GM12878 (cell line): ENCODE results near the gene NR0B1. TPM values are rescaled to one million over a fixed set of nuclear protein-coding genes. Genes with fewer than 3 reads are reported as not detected.

Source experiments
- ATAC-seq: fragments of 200-7000 bp; cut with Tn5 transposase; 3 replicates; pipeline ENCODE4 v1.9.1; 2020; ENCODE audit warnings: mild to moderate bottlenecking, moderate library complexity
- BruUV-seq: library from RNA; stranded (reverse); fragments of 400-500 nt; replicated peaks from 2 replicates; lab custom pipeline; 2021; lab: Mats Ljungman, UMichigan
- CTCF ChIA-PET: fragments of 300-600 bp; sonication (Branson Sonifier 250); formaldehyde crosslinking; extraction: SDS; loops from one replicate; lab custom pipeline; 2021; ENCODE audit warnings: inconsistent platforms; lab: Yijun Ruan, JAX
- POLR2A ChIA-PET: fragments of 350-600 bp; formaldehyde crosslinking; extraction: SDS; loops from one replicate; lab custom pipeline; 2021; ENCODE audit warnings: inconsistent platforms; lab: Charles Lee
- RAD21 ChIA-PET: fragments of 300-600 bp; sonication (Branson Sonifier 250); formaldehyde crosslinking; loops from one replicate; lab custom pipeline; 2023; ENCODE audit warnings: antibody characterized with exemption; ENCODE audit not compliant: unreplicated experiment; lab: Charles Lee
- SMC1A ChIA-PET: fragments of 300-600 bp; sonication (Branson Sonifier 250); formaldehyde crosslinking; loops from one replicate; lab custom pipeline; 2023; ENCODE audit not compliant: unreplicated experiment, uncharacterized antibody; lab: Charles Lee
- DNase-seq: peaks from one replicate; pipeline ENCODE4 v3.0.0-alpha.2; 2011; ENCODE audit warnings: low read depth, low spot score
- FAIRE-seq: peaks from 3 replicates; lab custom pipeline; 2011; peaks lifted over from hg19 to GRCh38; lab: Jason Lieb, UNC
- H2AFZ ChIP-seq: 2 replicates; pipeline ENCODE4 v1.6.0; 2011; ENCODE audit warnings: low read depth, low read length, control low read depth; ENCODE audit not compliant: control insufficient read depth
- H3K27ac ChIP-seq: 2 replicates; pipeline ENCODE4 v1.5.1; 2011; ENCODE audit warnings: control low read depth; ENCODE audit not compliant: control insufficient read depth, insufficient read depth
- H3K27me3 ChIP-seq, 2 experiments: replicated peaks in 1 of 2; 2 replicates each; pipeline versions ENCODE4 v1.6.0 to v1.6.1; 2011; ENCODE audit warnings: low read length in 1 of 2; ENCODE audit not compliant: control insufficient read depth in 2 of 2, insufficient read depth in 2 of 2
- H3K36me3 ChIP-seq, 2 experiments: 2 replicates each; pipeline ENCODE4 v1.5.1; 2011; ENCODE audit warnings: low read length in 1 of 2; ENCODE audit not compliant: control insufficient read depth in 2 of 2, insufficient read depth in 2 of 2
- H3K4me1 ChIP-seq: 2 replicates; pipeline ENCODE4 v1.6.1; 2011; ENCODE audit warnings: mild to moderate bottlenecking, low read length, moderate library complexity, mixed read lengths; ENCODE audit not compliant: control insufficient read depth, insufficient read depth
- H3K4me2 ChIP-seq: 2 replicates; pipeline ENCODE4 v1.6.0; 2011; ENCODE audit warnings: control low read depth; ENCODE audit not compliant: control insufficient read depth, insufficient read depth
- H3K4me3 ChIP-seq: fragments of 200-600 bp; sonication (generic); 2 replicates; pipeline ENCODE4 v1.5.1; 2016
- H3K79me2 ChIP-seq: 2 replicates; pipeline ENCODE4 v1.6.0; 2011; ENCODE audit warnings: low read length; ENCODE audit not compliant: control insufficient read depth, insufficient read depth
- H3K9ac ChIP-seq: 2 replicates; pipeline ENCODE4 v1.8.0; 2011; ENCODE audit warnings: low read length, control low read depth, mixed read lengths; ENCODE audit not compliant: control insufficient read depth, insufficient read depth
- H3K9me3 ChIP-seq: replicated peaks from 3 replicates; pipeline ENCODE4 v1.5.1; 2011; ENCODE audit warnings: mild to moderate bottlenecking, low read length; ENCODE audit not compliant: control insufficient read depth, insufficient read depth
- H4K20me1 ChIP-seq: 2 replicates; pipeline ENCODE4 v1.6.0; 2011; ENCODE audit not compliant: control insufficient read depth, insufficient read depth
- ATF3 ChIP-seq: IDR thresholded peaks from 2 replicates; pipeline ENCODE4 v1.6.1; 2011; ENCODE audit warnings: low read depth, mild to moderate bottlenecking, low read length, moderate library complexity, borderline replicate concordance; ENCODE audit errors: extremely low read depth
- BMI1 ChIP-seq: fragments of 450-650 bp; IDR thresholded peaks from 2 replicates; pipeline ENCODE4 v1.6.1; 2016; ENCODE audit warnings: mild to moderate bottlenecking, moderate library complexity, borderline replicate concordance
- CBX3 ChIP-seq: fragments of 200-600 bp; sonication (generic); IDR thresholded peaks from 2 replicates; pipeline ENCODE4 v1.6.1; 2016; ENCODE audit warnings: low read depth, borderline replicate concordance
- E2F8 ChIP-seq: fragments of 450-650 bp; IDR thresholded peaks from 2 replicates; pipeline ENCODE4 v1.6.1; 2018; ENCODE audit warnings: mild to moderate bottlenecking, low read depth, moderate library complexity; ENCODE audit not compliant: partially characterized antibody
- EED ChIP-seq: sonication (generic); IDR thresholded peaks from 2 replicates; pipeline ENCODE4 v1.6.1; 2016; ENCODE audit warnings: antibody characterized with exemption, low read depth
- ETV6 ChIP-seq, 2 experiments: fragments of 450-650 bp in 1 of 2; IDR thresholded peaks in 1 of 2; conservative IDR thresholded peaks in 1 of 2; 2 replicates each; pipeline ENCODE4 v1.6.1; 2014; ENCODE audit warnings: antibody characterized with exemption in 1 of 2, borderline replicate concordance in 1 of 2, low read depth in 1 of 2, mild to moderate bottlenecking in 1 of 2, moderate library complexity in 1 of 2
- IRF3 ChIP-seq: fragments of 450-650 bp; IDR thresholded peaks from 2 replicates; pipeline ENCODE4 v1.6.1; 2014; ENCODE audit warnings: mild to moderate bottlenecking
- NFYA ChIP-seq: IDR thresholded peaks from 2 replicates; pipeline ENCODE4 v1.6.1; 2011; ENCODE audit warnings: low read depth, mild to moderate bottlenecking, low read length, improper control_type of control experiment, borderline replicate concordance
- NR2C1 ChIP-seq: fragments of 450-650 bp; IDR thresholded peaks from 2 replicates; pipeline ENCODE4 v1.6.1; 2017; ENCODE audit warnings: antibody characterized with exemption, mild to moderate bottlenecking, moderate library complexity
- PAX5 ChIP-seq: IDR thresholded peaks from 2 replicates; pipeline ENCODE4 v1.6.1; 2011; ENCODE audit warnings: low read depth, low read length, borderline replicate concordance
- PBX3 ChIP-seq: IDR thresholded peaks from 2 replicates; pipeline ENCODE4 v1.6.1; 2011; ENCODE audit warnings: mild to moderate bottlenecking, low read depth, low read length, moderate library complexity; ENCODE audit not compliant: insufficient replicate concordance
- RB1 ChIP-seq: fragments of 450-650 bp; formaldehyde crosslinking; IDR thresholded peaks from 2 replicates; pipeline ENCODE4 v1.6.1; 2017; ENCODE audit warnings: mild to moderate bottlenecking, borderline replicate concordance
- TCF7 ChIP-seq: IDR thresholded peaks from 2 replicates; pipeline ENCODE4 v1.6.1; 2014; ENCODE audit warnings: antibody characterized with exemption, borderline replicate concordance
- ZBTB40 ChIP-seq: fragments of 450-650 bp; IDR thresholded peaks from 2 replicates; pipeline ENCODE4 v1.6.1; 2016; ENCODE audit warnings: mild to moderate bottlenecking, moderate library complexity, borderline replicate concordance
- WGBS: methylation state at CpG from one replicate; pipeline ENCODE4 v1.1.6; 2016; ENCODE audit warnings: low lambda C conversion rate; ENCODE audit not compliant: insufficient replicate concordance, insufficient coverage; ENCODE audit errors: missing lambda C conversion rate; 5-methylcytosine and 5-hydroxymethylcytosine counted together
- in situ Hi-C: fragments of 300-500 bp; cut with MboI; formaldehyde crosslinking; loops from 9 replicates; pipeline ENCODE4 v1.14.3; 2018; ENCODE audit warnings: mixed read lengths
- intact Hi-C: fragments of 100-400 bp; cut with micrococcal nuclease; formaldehyde crosslinking; loops from one replicate; pipeline ENCODE4 v1.14.2; 2022; ENCODE audit not compliant: unreplicated experiment
- polyA plus RNA-seq, 11 experiments: library from polyadenylated mRNA; depleted of rRNA in 4 of 11; unstranded in 6 of 11; stranded (reverse) in 5 of 11; fragments of >200 nt; fragmentation: Nextera tagmentation in 4 of 11; fragmentation: Illumina TruSeq in 1 of 11; extraction: Ambion mirVana in 4 of 11; extraction: Trizol in 1 of 11; gene quantifications; 1 replicate in 1 of 11; 2 replicates in 10 of 11; pipeline versions ENCODE4 v1.2.1 to v1.2.3, GENCODE V29; 2011 to 2016; ENCODE audit warnings: inconsistent platforms in 2 of 11, missing spikeins in 2 of 11, low read depth in 1 of 11
- total RNA-seq, 4 experiments: library from RNA; depleted of rRNA in 3 of 4; stranded (reverse); fragments of >200 nt in 3 of 4; fragmentation: Illumina TruSeq in 1 of 4; extraction: Trizol in 1 of 4; gene quantifications; 2 replicates each; pipeline versions ENCODE4 v1.2.1 to v1.2.3, GENCODE V29; 2013 to 2021

NR0B1 gene
- total and polyA plus RNA-seq, 10 of the 15 experiments (the other 5 are each of a cell fraction or from before 2014, with no cell fraction given): not detected

GRCh38 chrX:30301963-30302362 is 7.2 kb downstream of the NR0B1 start:
- Histone ChIP-seq H3K9ac (no peak overlapping the region), H3K9me3 (no peaks in the 10 kb centered on the region), H3K4me2 (no peak overlapping the region), H3K4me1 (no peaks in the 10 kb centered on the region), H3K36me3 (no peaks in the 10 kb centered on the region), H4K20me1 (no peaks in the 10 kb centered on the region), H3K4me3 (no peak overlapping the region), H3K79me2 (no peaks in the 10 kb centered on the region), H3K27ac (no peak overlapping the region), H3K27me3 (no peaks in the 10 kb centered on the region; a peak in 2 of 4 replicates), H2AFZ (no peak overlapping the region)
- ATAC-seq: no peak
- POLR2A ChIA-PET: no interaction called here
- 45% methylated on average over 5 of the region's 5 CpGs for WGBS
- RAD21 ChIA-PET: no interaction called here
- in situ Hi-C loops: no loop called here
- intact Hi-C loops: no loop called here
- FAIRE-seq: no peak
- BruUV-seq: no TSS peak
- no peak for DNase-seq
- CTCF ChIA-PET: interaction anchor here (0.6 to 0.7 kb wide), 2 partner anchors 469 to 1351 kb away, joined by 3 read pairs; no protein-coding TSS in a partner anchor
- SMC1A ChIA-PET: no interaction called here
- TF ChIP-seq CBX3 (no peak), ZBTB40 (no peak), EED (no peak), PBX3 (no peak), E2F8 (no peak), NFYA (no peak), NR2C1 (no peak), IRF3 (no peak), ATF3 (no peak), ETV6 (conservative IDR thresholded peaks at IDR 0.05 in 1 of 2, IDR thresholded peaks at IDR 0.05 in 1 of 2; ENCODE audit: borderline replicate concordance in 1 of 2, low read depth in 1 of 2) (no peak), BMI1 (no peak), RB1 (no peak), TCF7 (no peak), PAX5 (no peak)
